ENCODE results near the gene CKAP4.

CKAP4 gene

GRCh38 chr12:106274012-106274411 lies 26.2 kb upstream of the CKAP4 start:
- no peak for DNase-seq

- no peak for DNase-seq
These were observed 25.7 kb upstream of the CKAP4 start for GRCh38 chr12:106273491-106273890.

- no peak for DNase-seq
These were observed 24.0 kb upstream of the CKAP4 start for GRCh38 chr12:106271575-106272505.

DNA sequence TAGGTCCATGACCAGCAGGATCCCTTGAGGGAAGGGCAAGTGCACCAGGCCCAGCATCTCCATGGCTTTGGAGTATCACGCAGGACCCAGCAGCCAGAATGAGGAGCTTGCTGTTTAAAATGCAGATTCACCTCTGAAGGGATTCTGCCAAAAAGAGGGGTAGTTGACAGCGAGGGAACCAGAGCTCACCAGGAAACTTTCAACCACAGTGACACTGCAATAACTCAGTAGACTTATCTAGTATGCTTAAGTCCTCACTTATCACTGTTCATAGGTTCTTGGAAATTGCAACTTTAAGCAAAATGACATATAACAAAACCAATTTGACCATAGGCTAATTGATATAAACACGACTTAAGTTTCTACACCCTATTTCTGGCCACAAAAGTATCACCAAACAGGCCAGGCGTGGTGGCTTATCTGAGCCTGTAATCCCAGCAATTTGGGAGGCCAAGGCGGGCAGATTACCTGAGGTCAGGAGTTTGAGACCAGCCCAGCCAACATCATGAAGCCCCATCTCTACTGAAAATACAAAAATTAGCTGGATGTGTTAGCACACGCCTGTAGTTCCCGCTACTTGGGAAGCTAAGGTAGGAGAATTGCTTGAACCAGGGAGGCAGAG lies 21.4 kb upstream of the CKAP4 start:
- no peak for DNase-seq

- no peak for DNase-seq
These were observed 19.7 kb upstream of the CKAP4 start for GRCh38 chr12:106267535-106267934.

DNA sequence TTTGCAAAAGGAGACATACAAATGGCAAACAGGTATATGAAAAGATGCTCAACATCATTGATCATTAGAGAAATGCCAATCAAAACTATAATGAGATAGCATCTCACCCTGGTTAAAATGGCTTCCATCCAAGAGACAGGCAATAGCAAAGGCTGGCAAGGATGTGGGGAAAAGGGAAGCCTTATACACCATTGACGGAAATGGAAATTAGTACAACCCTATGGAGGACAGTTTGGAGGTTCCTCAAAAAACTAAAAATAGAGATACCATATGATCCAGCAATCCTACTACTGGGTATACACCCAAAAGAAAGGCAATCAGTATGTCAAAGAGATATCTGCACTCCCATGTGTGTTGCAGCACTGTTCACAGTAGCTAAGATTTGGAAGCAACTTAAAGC lies 17.3 kb upstream of the CKAP4 start:
- DNase-seq: no peak

- no peak for DNase-seq
These were observed 11.1 kb upstream of the CKAP4 start for GRCh38 chr12:106258935-106259334.

GRCh38 chr12:106258226-106258625 lies 10.4 kb upstream of the CKAP4 start:
- no peak for DNase-seq

GRCh38 chr12:106256524-106256923 lies 8.7 kb upstream of the CKAP4 start:
- no peak for DNase-seq

DNA sequence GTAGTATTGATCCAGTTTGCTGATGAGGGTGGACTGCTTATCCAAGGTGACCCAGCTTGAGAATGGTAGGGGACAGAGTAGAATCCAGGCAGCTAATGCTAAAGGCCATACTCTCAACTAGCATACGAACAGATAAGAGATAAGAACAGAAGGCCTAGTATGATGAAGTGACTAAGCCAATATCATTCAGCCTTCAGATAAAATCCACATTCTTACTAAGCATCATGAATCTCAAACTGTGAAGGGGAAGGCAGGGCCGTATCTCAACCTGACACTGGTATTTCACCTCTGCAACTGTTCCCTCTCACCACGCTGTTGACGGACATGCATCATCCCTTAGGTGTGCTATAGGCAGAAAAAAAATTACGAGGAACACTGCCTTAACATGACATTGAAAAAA lies 8.1 kb upstream of the CKAP4 start:
- no peak for DNase-seq

- no peak for DNase-seq
These were observed 7.7 kb upstream of the CKAP4 start for GRCh38 chr12:106255493-106255892.

DNA sequence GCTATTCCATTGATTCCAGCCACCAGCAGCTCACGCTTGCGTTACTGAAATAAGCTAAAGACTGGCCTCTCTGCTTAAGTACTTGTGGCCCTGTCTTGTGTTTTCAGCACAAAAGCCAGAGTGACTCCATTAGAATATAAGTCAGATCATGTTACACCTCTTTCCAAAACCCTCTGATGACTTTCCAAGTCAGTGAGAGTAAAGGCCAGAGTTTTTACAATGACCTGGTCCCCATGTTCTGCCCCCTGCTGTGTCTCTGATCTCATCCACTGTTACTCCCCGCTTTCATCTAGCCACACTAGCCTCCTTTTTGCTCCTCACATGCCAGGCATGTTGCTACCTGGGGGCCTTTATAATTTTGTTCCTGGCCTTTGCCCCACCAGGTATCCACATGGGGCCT lies 6.9 kb upstream of the CKAP4 start:
- no peak for DNase-seq

GRCh38 chr12:106251631-106252455 lies 4.0 kb upstream of the CKAP4 start:
- DNase-seq: no peak

GRCh38 chr12:106249411-106250135 lies 1.8 kb upstream of the CKAP4 start:
- no peak for DNase-seq

GRCh38 chr12:106248846-106249371 lies 1.1 kb upstream of the CKAP4 start:
- peak; percentile 57 for DNase-seq

GRCh38 chr12:106248312-106248845 lies 559 bp upstream of the CKAP4 start:
- DNase-seq: peak; percentile 33

GRCh38 chr12:106246891-106247673 lies 738 bp downstream of the CKAP4 start:
- peak; percentile 63 for DNase-seq

GRCh38 chr12:106245767-106246166 lies 2.1 kb downstream of the CKAP4 start:
- no peak for DNase-seq

- DNase-seq: no peak
These were observed 4.2 kb downstream of the CKAP4 start for GRCh38 chr12:106243620-106244019.

- DNase-seq: no peak
These were observed 7.0 kb downstream of the CKAP4 start for GRCh38 chr12:106240821-106241220.

- DNase-seq: no peak
These were observed 7.9 kb downstream of the CKAP4 start for GRCh38 chr12:106239951-106240335.

All from CD4-positive, alpha-beta T cell treated with Interleukin-10 for 1 hour (primary cell).